GM19328 (cell line): Measurements from ENCODE around the gene COX10.

Source experiments
- ATAC-seq: cut with Tn5 transposase; IDR thresholded peaks from one replicate; pipeline ENCODE4 v1.9.1; 2021; ENCODE audit warnings: mild to moderate bottlenecking, moderate library complexity; ENCODE audit not compliant: unreplicated experiment

Gene COX10

DNA sequence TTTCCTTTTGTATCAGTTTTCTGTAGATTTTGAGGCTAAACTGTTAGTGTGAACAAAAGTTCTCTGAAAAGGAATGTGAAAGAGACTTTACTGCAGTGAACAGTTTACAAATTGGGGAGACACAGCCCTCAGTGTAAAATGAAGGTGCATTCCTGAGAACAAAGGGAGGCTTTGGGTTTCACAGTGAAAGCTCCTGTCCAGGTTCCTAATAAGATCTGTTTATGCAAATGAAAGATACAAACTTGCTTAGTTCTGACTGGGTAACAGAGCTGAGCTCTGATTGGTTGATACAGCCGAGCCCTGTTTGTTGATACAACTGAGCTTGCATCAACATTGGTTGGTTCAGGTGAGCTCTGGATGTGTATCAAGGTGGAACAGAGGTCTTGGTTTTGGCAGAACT lies 175.7 kb downstream of the COX10 start:
- ATAC-seq, result no peak

GRCh38 chr17:14245629-14246028 lies 176.3 kb downstream of the COX10 start:
- no peak for ATAC-seq
